ENCODE results near the gene CAPN10. TPM values are rescaled to one million over a fixed set of nuclear protein-coding genes. Genes with fewer than 3 reads are reported as not detected.

CAPN10 gene
- total and polyA plus RNA-seq, 2 donors from 2014 or later = 26.3 to 50.9 TPM

- H3K27ac ChIP-seq (ENCODE audit: low read depth in 2 of 2, low read length in 2 of 2) = no peak overlapping the region
- H3K9ac ChIP-seq (ENCODE audit: low read length in 3 of 3) = no peak overlapping the region
- intact Hi-C loops (cut with DNase I) = no loop called here
- H3K9me3 ChIP-seq (ENCODE audit: control insufficient read depth in 2 of 3, insufficient read depth in 1 of 3, low read length in 3 of 3) = no peaks in the 10 kb centered on the region
- H3K4me3 ChIP-seq (ENCODE audit: low read length in 3 of 3) = no peak overlapping the region
- H3K36me3 ChIP-seq (ENCODE audit: control insufficient read depth in 2 of 3, insufficient read depth in 3 of 3, low read length in 3 of 3) = peaks cover 2 to 14% (median 10%) of the 10 kb centered on the region in 3 donors
- TF ChIP-seq CTCF (IDR thresholded peaks at IDR 0.05; ENCODE audit: borderline replicate concordance, extremely low read depth, insufficient read depth) = no peak
- FAIRE-seq (no peak), DNase-seq (peak in 1 of 5 donors; percentile 54)
- no peaks in the 10 kb centered on the region for H3K27me3 ChIP-seq (ENCODE audit: control insufficient read depth, insufficient read depth, low read length)
- peaks cover 6 to 14% (median 12%) of the 10 kb centered on the region in 3 donors for H3K4me1 ChIP-seq (ENCODE audit: control insufficient read depth in 2 of 3, insufficient read depth in 2 of 3, low read depth in 1 of 3, low read length in 3 of 3)
Observed at GRCh38 chr2:240591784-240592183, 5.2 kb downstream of the CAPN10 start.

GRCh38 chr2:240593026-240593702, 6.6 kb downstream of the CAPN10 start:
- no peaks in the 10 kb centered on the region for H3K9me3 ChIP-seq (ENCODE audit: control insufficient read depth in 2 of 3, insufficient read depth in 1 of 3, low read length in 3 of 3)
- no peak overlapping the region for H3K4me3 ChIP-seq (ENCODE audit: low read length in 3 of 3)
- H3K9ac ChIP-seq (ENCODE audit: low read length in 3 of 3) = no peak overlapping the region
- H3K27ac ChIP-seq (ENCODE audit: low read depth in 2 of 2, low read length in 2 of 2) = no peak overlapping the region
- TF ChIP-seq CTCF (IDR thresholded peaks at IDR 0.05; ENCODE audit: borderline replicate concordance, extremely low read depth, insufficient read depth) = no peak
- intact Hi-C loops (cut with DNase I) = no loop called here
- DNase-seq (peak in 2 of 5 donors; percentile 20 to 55), FAIRE-seq (no peak)
- H3K36me3 ChIP-seq (ENCODE audit: control insufficient read depth in 2 of 3, insufficient read depth in 3 of 3, low read length in 3 of 3) = peaks cover 2 to 14% (median 10%) of the 10 kb centered on the region in 3 donors
- peaks cover 0 to 5% (median 2%) of the 10 kb centered on the region in 3 donors for H3K4me1 ChIP-seq (ENCODE audit: control insufficient read depth in 2 of 3, insufficient read depth in 2 of 3, low read depth in 1 of 3, low read length in 3 of 3)
- H3K27me3 ChIP-seq (ENCODE audit: control insufficient read depth, insufficient read depth, low read length) = no peaks in the 10 kb centered on the region

- TF ChIP-seq CTCF (IDR thresholded peaks at IDR 0.05; ENCODE audit: borderline replicate concordance, extremely low read depth, insufficient read depth) = no peak
- FAIRE-seq = no peak
- Histone ChIP-seq H3K9ac (ENCODE audit: low read length in 3 of 3) (no peak overlapping the region), H3K27ac (ENCODE audit: low read depth in 2 of 2, low read length in 2 of 2) (no peak overlapping the region), H3K4me1 (ENCODE audit: control insufficient read depth in 2 of 3, insufficient read depth in 2 of 3, low read depth in 1 of 3, low read length in 3 of 3) (no peaks in the 10 kb centered on the region), H3K4me3 (ENCODE audit: low read length in 3 of 3) (no peak overlapping the region), H3K36me3 (ENCODE audit: control insufficient read depth in 2 of 3, insufficient read depth in 3 of 3, low read length in 3 of 3) (peaks cover 2 to 14% (median 10%) of the 10 kb centered on the region in 3 donors), H3K9me3 (ENCODE audit: control insufficient read depth in 2 of 3, insufficient read depth in 1 of 3, low read length in 3 of 3) (no peaks in the 10 kb centered on the region), H3K27me3 (ENCODE audit: control insufficient read depth, insufficient read depth, low read length) (no peaks in the 10 kb centered on the region)
- intact Hi-C loops (cut with DNase I) = no loop called here
- DNase-seq = peak in 1 of 5 donors; percentile 70
Observed at GRCh38 chr2:240593703-240594451, 7.3 kb downstream of the CAPN10 start.
